NCI-H748 (cell line): ENCODE data around the gene ATP6AP2.

ENCODE experiments used
- DNase-seq: peaks from one replicate; lab custom pipeline; 2025; ENCODE audit not compliant: unreplicated experiment; lab: John Stamatoyannopoulos, UW

Gene ATP6AP2

DNA sequence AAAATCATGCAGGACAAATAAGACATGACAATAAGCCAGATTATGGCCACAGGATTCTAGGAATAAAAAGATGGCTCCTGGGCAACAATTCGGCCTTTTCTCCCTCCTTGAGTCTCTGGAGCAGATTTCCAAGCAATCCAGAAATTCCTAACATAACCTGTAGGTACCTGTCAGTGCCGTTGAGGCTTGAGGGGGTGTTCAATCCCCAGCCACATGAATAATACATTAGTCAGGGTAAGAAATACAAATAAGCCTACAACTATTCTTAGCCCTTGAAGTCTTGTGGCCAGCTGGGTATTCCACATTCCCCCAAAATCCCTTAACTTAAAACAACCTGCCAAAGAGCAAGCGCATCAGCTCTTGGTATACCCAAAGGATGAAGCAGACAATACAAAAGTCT, 56.9 kb downstream of the ATP6AP2 start:
- DNase-seq = no peak

DNA sequence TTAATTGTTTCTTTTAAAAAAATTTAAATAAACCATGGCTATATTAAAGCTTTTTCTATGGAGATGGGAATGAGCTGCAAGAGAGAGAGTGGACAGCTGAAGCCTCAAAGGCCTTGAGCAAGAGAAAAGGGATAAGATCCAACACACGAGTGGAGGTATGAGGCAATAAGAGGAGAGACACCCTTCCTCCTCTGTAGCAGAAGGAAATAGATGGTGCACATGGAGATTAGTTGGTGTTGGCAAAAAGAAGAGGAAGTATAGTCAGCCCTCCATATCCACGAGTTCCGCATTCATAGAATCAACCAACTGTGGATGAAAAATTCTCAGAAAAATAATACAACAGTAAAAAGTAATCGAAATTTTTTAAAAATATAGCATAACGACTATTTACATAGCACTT, 63.4 kb downstream of the ATP6AP2 start:
- no peak for DNase-seq

DNA sequence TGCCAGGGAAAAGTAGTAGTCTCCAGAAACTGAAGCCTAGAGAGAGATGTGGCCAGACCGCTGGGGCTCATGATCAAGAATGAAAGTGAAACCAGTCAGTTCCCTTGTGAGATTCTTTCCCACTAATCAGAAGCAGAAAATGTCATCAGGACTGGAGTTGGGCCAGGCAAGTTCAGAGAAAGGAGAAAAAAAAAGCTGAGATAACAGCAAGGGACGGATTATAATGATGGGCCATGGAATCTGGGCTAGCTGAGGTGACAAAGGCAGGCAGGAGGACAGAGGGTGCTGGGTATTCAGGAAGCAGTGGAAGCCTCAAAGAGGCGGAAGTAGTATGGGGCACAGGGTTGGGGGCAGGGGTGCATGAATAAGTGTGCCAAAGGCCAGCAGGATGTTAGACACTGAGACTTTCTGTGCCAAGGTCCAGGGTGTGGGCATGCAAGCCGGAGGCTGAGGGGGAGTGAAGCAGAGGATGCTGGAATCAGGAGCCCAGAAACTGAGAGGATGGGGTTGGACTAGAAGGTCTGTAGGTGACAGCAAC, 64.1 kb downstream of the ATP6AP2 start:
- DNase-seq = no peak

DNA sequence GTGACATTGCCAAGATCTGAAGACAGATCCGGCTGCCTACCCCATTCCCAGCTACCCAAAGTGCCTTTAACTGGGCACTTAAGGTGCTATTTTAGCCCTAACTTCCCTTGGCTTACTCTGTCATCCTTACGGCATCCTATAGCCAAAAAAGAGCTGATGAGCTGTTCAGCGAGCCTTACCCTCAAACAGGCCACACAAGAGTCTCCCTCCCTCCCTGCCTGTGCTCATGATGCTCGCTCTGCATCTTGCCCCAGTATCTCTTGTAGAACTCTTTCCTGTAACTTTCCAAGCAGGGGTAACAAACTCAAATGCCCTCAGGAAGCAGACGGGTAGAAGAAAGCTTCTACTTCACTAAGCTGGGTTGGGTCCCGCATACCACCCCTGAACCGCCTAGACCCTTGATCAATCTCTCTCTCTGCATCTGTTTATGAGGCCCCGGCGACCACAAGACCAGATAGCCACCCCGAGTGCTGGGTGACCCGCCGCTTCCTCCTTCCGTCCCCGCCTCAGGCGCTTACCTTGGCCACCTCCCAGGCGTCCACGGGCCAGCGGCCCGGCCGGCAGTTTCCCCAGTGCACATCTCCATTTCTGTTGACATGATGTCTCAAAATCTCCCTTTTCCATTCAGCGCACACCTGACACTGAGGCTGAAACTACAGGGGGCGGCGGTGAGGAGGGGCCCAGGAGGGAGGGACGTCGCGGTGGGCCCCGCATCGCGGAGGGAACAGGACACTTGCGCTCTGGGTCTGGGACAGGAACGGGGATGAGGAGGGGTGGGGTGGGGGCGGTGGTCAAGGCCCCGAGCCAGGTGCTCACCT, 65.9 kb downstream of the ATP6AP2 start:
- peak; percentile 45 for DNase-seq

DNA sequence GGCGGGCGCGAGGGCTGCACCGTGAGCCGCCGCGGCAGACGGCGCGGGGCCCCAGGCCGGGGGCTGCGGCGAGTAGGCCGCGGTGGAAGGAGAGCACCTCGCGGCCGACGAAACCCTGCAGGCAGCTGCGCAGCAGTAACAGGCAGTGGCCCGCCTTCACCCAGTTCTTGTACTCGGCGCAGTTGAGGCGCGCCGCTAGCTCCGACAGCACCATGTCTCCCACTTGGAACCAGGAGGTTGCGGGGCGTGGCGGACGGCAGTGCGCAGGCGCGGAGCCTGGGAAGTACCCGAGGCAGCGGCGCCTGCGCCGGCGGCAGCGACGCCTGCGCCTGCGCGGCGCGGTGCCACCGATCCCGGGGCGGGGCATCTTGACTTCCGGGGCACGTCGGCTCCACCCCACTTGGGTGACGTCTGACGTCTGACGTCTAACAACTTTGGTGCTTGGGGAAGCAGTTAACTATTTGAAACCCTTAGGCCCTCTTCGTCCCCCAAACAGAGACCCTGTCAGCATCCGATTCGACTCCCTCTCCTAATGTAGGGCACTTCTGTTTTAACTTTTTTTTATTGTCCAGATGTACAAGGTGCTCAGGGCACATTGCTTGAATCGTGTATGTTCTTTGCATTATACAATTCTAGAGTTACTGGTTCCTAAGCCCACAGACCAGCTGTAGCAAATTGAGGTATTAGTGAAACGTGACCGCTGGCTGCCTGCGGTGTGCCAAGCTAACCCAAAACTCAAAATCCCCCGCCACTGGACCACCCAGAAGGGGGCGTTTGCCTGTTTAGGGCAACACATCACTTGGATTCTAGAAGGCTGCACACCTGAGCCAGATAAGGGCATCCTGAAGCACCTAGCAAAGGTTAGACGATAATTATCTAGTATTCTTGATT, 66.8 kb downstream of the ATP6AP2 start, which contains the start of gene CXorf38:
CXorf38 (minus strand) TSS at position 255 of the 891 bp plus-strand sequence; CDS start at position 214, 41 bp downstream.
- DNase-seq = peak; percentile 91

DNA sequence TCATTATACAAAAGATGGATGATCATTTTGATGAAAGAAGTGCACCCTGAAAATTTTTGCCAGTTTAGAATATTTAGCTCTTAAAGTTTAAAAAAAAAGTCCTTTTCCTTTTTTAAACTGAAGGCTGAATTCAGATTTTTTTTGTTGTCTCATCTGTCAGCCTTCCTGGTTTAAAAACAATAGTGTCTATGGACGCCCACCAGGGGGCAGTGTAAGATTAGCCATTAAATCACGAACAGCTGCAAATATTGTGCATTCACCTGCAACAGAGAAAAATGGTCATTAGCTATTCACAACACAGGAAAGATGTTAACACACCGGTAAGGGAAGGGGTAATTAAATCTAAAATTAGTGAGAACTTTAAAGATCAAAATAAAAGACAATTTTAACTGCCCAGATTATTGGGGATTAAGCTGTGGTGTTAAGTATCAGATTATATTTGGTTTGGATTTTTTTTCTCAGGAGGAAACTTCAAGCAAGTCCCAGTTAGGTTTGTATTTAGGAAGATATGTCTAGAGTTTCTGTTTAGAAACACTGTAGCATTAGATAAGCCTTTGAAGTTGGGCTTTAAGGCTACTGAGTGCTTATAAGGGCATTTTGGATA, 71.0 kb downstream of the ATP6AP2 start:
- DNase-seq = peak; percentile 69

DNA sequence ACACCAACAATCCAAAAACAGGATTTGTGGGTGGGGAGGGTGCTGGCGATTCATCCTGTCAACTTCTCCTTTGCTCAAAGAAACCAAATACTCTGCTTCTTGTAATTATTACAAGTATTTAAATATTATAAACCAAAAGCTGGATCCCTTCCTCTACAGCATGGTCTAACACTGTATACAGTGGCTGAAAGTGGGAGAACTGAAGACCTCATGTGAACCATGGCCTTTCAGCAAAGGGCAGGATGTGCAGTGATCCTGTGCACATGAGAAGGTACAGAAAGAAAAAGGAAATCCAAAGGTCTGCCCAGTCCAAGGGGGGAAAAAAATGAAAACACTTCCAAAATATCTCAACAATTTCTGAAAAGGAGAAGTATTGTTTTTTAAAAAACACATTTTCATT, 71.9 kb downstream of the ATP6AP2 start:
- no peak for DNase-seq

DNA sequence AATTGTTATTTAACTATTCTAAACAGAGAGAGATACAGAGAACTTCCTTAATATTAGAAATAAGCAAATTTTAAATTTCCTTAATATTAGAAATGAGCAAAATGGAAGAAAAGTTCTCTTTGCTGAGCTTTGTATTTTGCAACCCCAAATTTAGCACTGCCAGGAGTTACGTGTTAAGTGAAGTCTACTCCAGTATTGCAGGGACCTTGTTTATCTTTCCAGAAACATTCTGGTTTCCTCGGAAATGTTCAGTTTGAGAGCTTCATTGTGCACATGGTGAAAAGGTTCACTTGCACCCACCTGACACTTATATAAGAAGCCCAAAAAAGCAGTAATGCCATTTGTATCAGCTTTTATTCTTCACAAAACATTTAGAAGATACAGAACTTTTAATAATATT, 72.8 kb downstream of the ATP6AP2 start:
- no peak for DNase-seq
